ENCODE data around the gene MMP17.

Gene MMP17

GRCh38 chr12:131799828-131800593 is 28.2 kb upstream of the MMP17 start:
- TF ChIP-seq CTCF (IDR thresholded peaks at IDR 0.05; ENCODE audit: low read length, missing control alignments): no peak
- no peak for DNase-seq (ENCODE audit: low read depth)
- no peak overlapping the region for H3K4me3 ChIP-seq (replicated peaks; ENCODE audit: low read depth, low read length)

- no peak for TF ChIP-seq CTCF (IDR thresholded peaks at IDR 0.05; ENCODE audit: low read length, missing control alignments)
- DNase-seq (ENCODE audit: low read depth): no peak
- H3K4me3 ChIP-seq (replicated peaks; ENCODE audit: low read depth, low read length): no peak overlapping the region
These were observed 27.5 kb upstream of the MMP17 start for GRCh38 chr12:131800594-131801135.

GRCh38 chr12:131801254-131801866 is 26.8 kb upstream of the MMP17 start:
- H3K4me3 ChIP-seq (replicated peaks; ENCODE audit: low read depth, low read length): no peak overlapping the region
- no peak for TF ChIP-seq CTCF (IDR thresholded peaks at IDR 0.05; ENCODE audit: low read length, missing control alignments)
- DNase-seq (ENCODE audit: low read depth): no peak

GRCh38 chr12:131803961-131804521 is 24.2 kb upstream of the MMP17 start:
- peak; percentile 57 for DNase-seq (ENCODE audit: low read depth)
- no peak for TF ChIP-seq CTCF (IDR thresholded peaks at IDR 0.05; ENCODE audit: low read length, missing control alignments)
- no peak overlapping the region for H3K4me3 ChIP-seq (replicated peaks; ENCODE audit: low read depth, low read length)

GRCh38 chr12:131805421-131805820 is 22.8 kb upstream of the MMP17 start:
- TF ChIP-seq CTCF (IDR thresholded peaks at IDR 0.05; ENCODE audit: low read length, missing control alignments): no peak
- H3K4me3 ChIP-seq (replicated peaks; ENCODE audit: low read depth, low read length): no peak overlapping the region
- DNase-seq (ENCODE audit: low read depth): no peak

- H3K4me3 ChIP-seq (replicated peaks; ENCODE audit: low read depth, low read length): no peak overlapping the region
- no peak for DNase-seq (ENCODE audit: low read depth)
- TF ChIP-seq CTCF (IDR thresholded peaks at IDR 0.05; ENCODE audit: low read length, missing control alignments): no peak
These were observed 21.5 kb upstream of the MMP17 start for GRCh38 chr12:131806674-131807073.

Data from fibroblast of pulmonary artery (primary cell).